Umbilical cord (tissue), 2 donors: ENCODE measurements around the gene INTS15. TPM values are rescaled to one million over a fixed set of nuclear protein-coding genes. Genes with fewer than 3 reads are reported as not detected.
"Not testable (repeated sequence)": the region's sequence is repeated elsewhere in the genome, so short reads cannot be mapped to it uniquely, and the experiment has no call there.

Experiments used
- DNase-seq: peaks from one replicate; pipeline ENCODE4 v3.0.0-alpha.2; 2015; ENCODE audit warnings: low spot score
- total RNA-seq: library from RNA; depleted of rRNA; stranded (reverse); fragments of >200 nt; gene quantifications from one replicate; pipeline ENCODE4 v1.2.3, GENCODE V29; 2014; ENCODE audit warnings: low replicate concordance; ENCODE audit not compliant: insufficient read depth

Gene INTS15
- total RNA-seq, 1 donor from 2014 or later, result 8.4 TPM

GRCh38 chr7:6576867-6577368 lies 12.9 kb upstream of the INTS15 start:
- not testable (repeated sequence) for DNase-seq

GRCh38 chr7:6577369-6578113 lies 12.3 kb upstream of the INTS15 start, which contains the start of gene ZDHHC4:
Gene ZDHHC4, plus strand, starts transcription at chr7:6577454. Its CDS starts 3,108 bp downstream, at chr7:6580562.
- DNase-seq, result peak; percentile 94

GRCh38 chr7:6578114-6579084 lies 11.4 kb upstream of the INTS15 start:
- DNase-seq, result no peak

- no peak for DNase-seq
Observed at GRCh38 chr7:6579446-6579845, 10.4 kb upstream of the INTS15 start.

- DNase-seq, result not testable (repeated sequence)
Observed at GRCh38 chr7:6585746-6586432, 3.9 kb upstream of the INTS15 start.

- DNase-seq, result no peak
Observed at GRCh38 chr7:6588566-6588965, 1.3 kb upstream of the INTS15 start.

- DNase-seq, result no peak
Observed at GRCh38 chr7:6589151-6589828, 531 bp upstream of the INTS15 start.

GRCh38 chr7:6590645-6591110 lies 857 bp downstream of the INTS15 start:
- DNase-seq, result no peak

- no peak for DNase-seq
Observed at GRCh38 chr7:6600093-6600492, 10.3 kb downstream of the INTS15 start.

- DNase-seq, result no peak
Observed at GRCh38 chr7:6604458-6604857, 14.6 kb downstream of the INTS15 start.

GRCh38 chr7:6606866-6607583 lies 17.2 kb downstream of the INTS15 start:
- DNase-seq, result no peak

- no peak for DNase-seq
Observed at GRCh38 chr7:6607651-6608051, 17.8 kb downstream of the INTS15 start.

- DNase-seq, result no peak
Observed at GRCh38 chr7:6608081-6608480, 18.3 kb downstream of the INTS15 start.

- DNase-seq, result no peak
Observed at GRCh38 chr7:6608794-6609193, 19.0 kb downstream of the INTS15 start.

GRCh38 chr7:6612819-6613218 lies 23.0 kb downstream of the INTS15 start:
- no peak for DNase-seq

- DNase-seq, result no peak
Observed at GRCh38 chr7:6613706-6614105, 23.9 kb downstream of the INTS15 start.

GRCh38 chr7:6614953-6615722 lies 25.3 kb downstream of the INTS15 start, which contains the start of gene ZNF853:
Gene ZNF853, plus strand, starts transcription at chr7:6615610. Its CDS starts 565 bp downstream, at chr7:6616175.
- DNase-seq, result no peak

GRCh38 chr7:6615723-6616555 lies 26.1 kb downstream of the INTS15 start:
- no peak for DNase-seq
